A549 treated with AZD2906 at 1 μM for 4 hours (cell line): ENCODE results near the gene GRAP2. TPM values are rescaled to one million over a fixed set of nuclear protein-coding genes. Genes with fewer than 3 reads are reported as not detected.

ENCODE experiments used
- total RNA-seq: library from RNA; stranded (reverse); fragments of 200-300 nt; extraction: Qiagen RNA extraction; gene quantifications from 5 replicates; pipeline ENCODE4 v1.2.3, GENCODE V29; 2022

GRAP2 gene
- total RNA-seq = not detected in 5 replicates

DNA sequence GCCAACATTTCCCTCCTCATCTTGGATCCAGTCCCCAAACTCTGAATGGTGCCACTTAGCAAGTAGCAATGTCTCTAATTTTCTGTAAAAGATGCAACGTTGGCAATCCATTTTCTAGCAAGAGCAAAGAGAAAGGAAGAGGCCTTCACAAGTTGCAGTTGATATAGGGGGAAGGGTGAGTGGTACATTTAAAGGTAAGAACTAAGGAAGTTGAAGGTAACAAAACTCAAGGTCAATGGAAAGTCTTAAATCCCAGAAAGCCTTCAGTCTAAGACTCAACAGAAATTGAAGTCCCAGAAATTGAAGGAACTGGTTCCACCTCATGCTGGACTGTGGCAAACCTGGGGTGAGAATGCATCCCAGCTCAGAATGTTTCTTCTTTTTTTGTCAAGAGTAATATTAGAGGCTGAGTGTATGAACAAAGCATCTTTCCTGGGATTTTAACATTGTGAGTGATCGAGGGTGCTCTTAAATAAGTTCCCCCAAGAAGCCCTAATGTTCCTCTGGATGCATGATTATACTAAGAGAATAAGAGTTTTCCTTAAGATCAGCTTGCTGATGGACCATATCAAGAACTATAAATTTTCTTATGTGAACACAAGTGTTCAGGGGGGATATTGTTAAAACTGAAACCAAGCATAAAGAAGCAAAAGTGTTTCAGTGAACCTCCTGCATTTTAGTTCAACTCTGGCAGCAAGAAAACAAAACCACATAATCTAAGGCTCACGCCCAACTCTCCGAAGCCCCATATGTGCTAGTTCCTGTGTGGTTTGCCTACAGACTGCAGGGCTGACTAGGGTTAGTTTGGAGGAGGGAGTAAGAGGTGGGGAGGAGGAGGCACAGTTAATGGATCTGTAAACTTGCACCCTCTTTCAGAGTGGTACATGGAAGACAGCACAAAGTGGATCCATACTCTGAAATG, at the start of gene GRAP2:
Gene GRAP2 (plus strand): TSS at position 779 of the 922 bp plus-strand sequence. CDS start 46,023 bp downstream, outside the sequence.

DNA sequence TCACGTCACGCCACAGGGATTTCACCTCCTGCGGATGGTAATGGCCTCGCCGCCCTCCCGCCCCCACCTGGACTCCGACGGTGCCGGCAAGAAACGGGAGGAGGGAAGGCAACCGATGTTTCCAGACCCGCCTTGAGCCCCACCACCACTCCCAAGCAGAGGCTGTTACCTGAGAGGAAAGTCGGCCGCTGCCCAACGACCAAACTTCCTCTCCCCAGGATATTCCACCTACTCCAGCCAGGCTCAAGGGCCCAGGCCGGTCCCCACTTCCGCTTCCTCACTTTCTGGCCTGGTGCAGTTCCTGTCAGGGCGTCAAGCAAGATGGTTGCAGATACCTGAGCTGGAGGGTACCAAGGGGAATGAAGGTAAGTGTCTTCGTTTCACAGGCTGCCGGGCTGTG, 7.4 kb upstream of the GRAP2 start, which contains the start of gene ENTHD1:
Gene ENTHD1 (minus strand): TSS at position 235 of the 400 bp plus-strand sequence. CDS start 6,012 bp downstream, outside the sequence.

DNA sequence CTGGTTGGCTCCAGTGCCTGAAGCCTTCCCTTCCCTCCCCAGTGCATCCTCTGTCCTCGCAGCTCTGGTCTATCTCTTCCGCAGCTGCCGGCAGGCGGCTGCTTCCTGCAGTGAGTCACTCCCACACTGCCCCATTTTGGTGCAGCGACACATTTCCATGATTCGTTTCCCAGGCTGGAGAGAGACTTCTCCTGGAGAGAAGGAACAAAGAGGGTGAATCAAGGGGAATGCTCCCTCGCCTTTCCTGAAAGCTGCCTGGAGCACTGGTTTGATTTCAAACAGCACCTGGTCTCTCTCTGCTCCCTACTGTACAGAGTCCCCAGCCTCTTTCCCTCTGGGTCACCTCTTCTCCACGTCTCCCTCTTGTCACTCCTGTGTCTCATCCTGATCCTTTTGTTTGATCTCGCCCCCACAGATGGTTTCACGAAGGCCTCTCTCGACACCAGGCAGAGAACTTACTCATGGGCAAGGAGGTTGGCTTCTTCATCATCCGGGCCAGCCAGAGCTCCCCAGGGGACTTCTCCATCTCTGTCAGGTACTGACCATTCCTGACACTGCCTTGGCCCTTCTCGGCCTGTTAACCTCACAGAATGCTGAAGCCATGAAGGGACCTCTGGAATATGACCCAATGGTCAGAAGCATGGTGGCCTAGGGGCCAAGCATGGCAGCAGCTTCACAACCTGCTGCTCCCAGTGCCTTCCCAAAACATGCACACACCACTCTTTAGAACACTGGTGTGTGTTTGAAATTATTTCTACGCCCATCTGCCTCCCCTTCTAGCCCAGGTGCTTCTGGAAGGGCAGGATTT, 59.0 kb downstream of the GRAP2 start, which contains the start of gene TMA7B:
Gene TMA7B (plus strand): TSS at position 758 of the 808 bp plus-strand sequence. CDS start 3,978 bp downstream, outside the sequence.

DNA sequence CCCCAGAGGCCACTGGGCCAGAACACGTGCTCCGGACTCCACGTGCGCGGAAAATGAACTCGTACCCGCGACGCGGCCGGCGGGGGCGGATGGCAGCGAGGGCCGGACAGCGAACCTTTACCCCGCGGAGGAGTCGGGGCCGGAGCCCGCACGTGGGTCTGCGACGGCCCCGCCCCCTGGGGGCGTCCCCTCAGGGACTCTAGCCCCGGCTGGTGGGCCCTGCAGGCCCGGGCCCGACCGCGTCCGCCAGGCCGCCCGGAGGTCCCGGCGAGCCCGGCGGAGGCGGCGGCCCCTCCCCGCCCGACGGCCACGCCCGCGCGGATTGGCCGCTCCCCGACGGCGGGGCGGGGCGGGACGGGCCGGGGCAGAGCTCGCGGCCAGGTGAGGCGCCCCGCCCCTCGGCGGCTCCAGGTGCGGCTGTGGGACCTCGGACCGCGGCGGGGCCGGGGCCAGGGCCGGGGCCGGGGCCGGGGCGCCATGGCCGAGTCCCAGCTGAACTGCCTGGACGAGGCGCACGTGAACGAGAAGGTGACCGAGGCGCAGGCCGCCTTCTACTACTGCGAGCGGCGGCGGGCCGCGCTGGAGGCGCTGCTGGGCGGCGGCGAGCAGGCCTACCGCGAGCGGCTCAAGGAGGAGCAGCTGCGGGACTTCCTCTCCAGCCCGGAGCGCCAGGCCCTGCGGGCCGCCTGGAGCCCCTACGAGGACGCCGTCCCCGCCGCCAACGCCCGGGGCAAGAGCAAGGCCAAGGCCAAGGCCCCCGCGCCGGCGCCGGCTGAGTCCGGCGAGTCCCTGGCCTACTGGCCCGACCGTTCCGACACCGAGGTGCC, 93.9 kb downstream of the GRAP2 start, which contains the start of gene FAM83F:
Gene FAM83F (plus strand): TSS at position 389 of the 827 bp plus-strand sequence. CDS start 89 bp downstream, at position 478.

Other genes with a start within 250 kb of the GRAP2 start
- gene ENTHD1, start 7.3 kb upstream of the GRAP2 start, total RNA-seq = not detected in 5 replicates
- not detected in 5 replicates for gene TMA7B, start 59.3 kb downstream of the GRAP2 start, total RNA-seq
- gene FAM83F, start 93.9 kb downstream of the GRAP2 start, total RNA-seq = 0.01 TPM in 1 of 5 replicates, not detected in the others